DND-41 (cell line): ENCODE measurements around the gene ABLIM3.

Experiments used
- ATAC-seq: fragments of 200-7000 bp; cut with Tn5 transposase; 3 replicates; pipeline ENCODE4 v1.9.1; 2021; ENCODE audit warnings: low read depth; ENCODE audit not compliant: insufficient read depth
- DNase-seq: peaks from one replicate; pipeline ENCODE4 v3.0.0-alpha.2; 2020
- H2AFZ ChIP-seq: 2 replicates; pipeline ENCODE4 v1.6.0; 2012; ENCODE audit warnings: low read depth, low read length
- H3K27ac ChIP-seq: 2 replicates; pipeline ENCODE4 v1.5.1; 2012; ENCODE audit warnings: low read length, inconsistent platforms
- H3K27me3 ChIP-seq: fragments of 200-600 bp; sonication (generic); 2 replicates; pipeline ENCODE4 v1.6.0; 2012; ENCODE audit warnings: low read length, mild to moderate bottlenecking, inconsistent platforms; ENCODE audit not compliant: insufficient read depth, poor library complexity
- H3K36me3 ChIP-seq: 2 replicates; pipeline ENCODE4 v1.5.1; 2012; ENCODE audit warnings: low read length, inconsistent platforms; ENCODE audit not compliant: insufficient read depth
- H3K4me1 ChIP-seq: 2 replicates; pipeline ENCODE4 v1.5.1; 2012; ENCODE audit warnings: mild to moderate bottlenecking, low read length; ENCODE audit not compliant: insufficient read depth
- H3K4me2 ChIP-seq: 2 replicates; pipeline ENCODE4 v1.6.0; 2012; ENCODE audit warnings: mild to moderate bottlenecking, moderate library complexity, low read length, inconsistent platforms; ENCODE audit not compliant: insufficient read depth
- H3K4me3 ChIP-seq, 2 experiments: fragments of 200-600 bp in 1 of 2; shearing (Covaris generic) in 1 of 2; 2 replicates each; pipeline ENCODE4 v1.5.1; 2012 to 2016; ENCODE audit warnings: inconsistent platforms in 2 of 2, low read length in 2 of 2, mild to moderate bottlenecking in 2 of 2, low read depth in 1 of 2, moderate library complexity in 1 of 2
- H3K79me2 ChIP-seq: 2 replicates; pipeline ENCODE4 v1.6.0; 2012; ENCODE audit warnings: low read length, inconsistent platforms; ENCODE audit not compliant: insufficient read depth
- H3K9ac ChIP-seq: 2 replicates; pipeline ENCODE4 v1.6.0; 2012; ENCODE audit warnings: low read depth, mild to moderate bottlenecking, inconsistent platforms, low read length, moderate library complexity
- H3K9me3 ChIP-seq: 2 replicates; pipeline ENCODE4 v1.5.1; 2012; ENCODE audit warnings: low read length, moderate library complexity, mild to moderate bottlenecking, inconsistent platforms; ENCODE audit not compliant: insufficient read depth, severe bottlenecking
- H4K20me1 ChIP-seq: 2 replicates; pipeline ENCODE4 v1.6.0; 2012; ENCODE audit warnings: low read length; ENCODE audit not compliant: insufficient read depth
- CTCF ChIP-seq: IDR thresholded peaks from 2 replicates; pipeline ENCODE4 v1.5.1; 2012; ENCODE audit warnings: borderline replicate concordance, low read length, moderate library complexity, mild to moderate bottlenecking; ENCODE audit not compliant: poor library complexity, severe bottlenecking; ENCODE audit errors: extremely low read depth
- EZH2 ChIP-seq: IDR thresholded peaks from 3 replicates; pipeline ENCODE4 v1.6.1; 2012; ENCODE audit warnings: borderline replicate concordance, low read depth, mild to moderate bottlenecking, moderate library complexity, low read length, inconsistent platforms; ENCODE audit not compliant: severe bottlenecking

ABLIM3 gene

GRCh38 chr5:149207831-149208230 lies 66.5 kb downstream of the ABLIM3 start:
- Histone ChIP-seq H3K79me2 (no peaks in the 10 kb centered on the region), H3K4me2 (no peak overlapping the region), H3K27ac (no peak overlapping the region), H4K20me1 (no peaks in the 10 kb centered on the region), H3K4me3 (no peak overlapping the region), H3K36me3 (no peaks in the 10 kb centered on the region), H3K27me3 (no peaks in the 10 kb centered on the region), H3K9ac (no peak overlapping the region), H3K4me1 (no peaks in the 10 kb centered on the region), H2AFZ (no peak overlapping the region), H3K9me3 (peaks cover 2% of the 10 kb centered on the region)
- no peak for TF ChIP-seq CTCF
- TF ChIP-seq EZH2: no peak
- no peak for ATAC-seq
- DNase-seq: no peak

GRCh38 chr5:149210225-149210624 lies 68.9 kb downstream of the ABLIM3 start:
- no peaks in the 10 kb centered on the region for H3K4me1 ChIP-seq
- no peak for ATAC-seq
- peaks cover 4% of the 10 kb centered on the region for H3K27me3 ChIP-seq
- H3K27ac ChIP-seq: no peak overlapping the region
- no peak overlapping the region for H2AFZ ChIP-seq
- DNase-seq: no peak
- H3K79me2 ChIP-seq: no peaks in the 10 kb centered on the region
- H3K9me3 ChIP-seq: no peaks in the 10 kb centered on the region
- TF ChIP-seq EZH2 (no peak), CTCF (no peak)
- H3K36me3 ChIP-seq: no peaks in the 10 kb centered on the region
- no peaks in the 10 kb centered on the region for H4K20me1 ChIP-seq
- no peak overlapping the region for H3K4me3 ChIP-seq
- no peak overlapping the region for H3K4me2 ChIP-seq
- no peak overlapping the region for H3K9ac ChIP-seq

- Histone ChIP-seq H2AFZ (no peak overlapping the region), H3K9ac (no peak overlapping the region), H3K4me1 (no peaks in the 10 kb centered on the region), H3K9me3 (no peaks in the 10 kb centered on the region), H3K4me2 (no peak overlapping the region), H4K20me1 (no peaks in the 10 kb centered on the region), H3K27ac (no peak overlapping the region), H3K27me3 (peaks cover 4% of the 10 kb centered on the region), H3K36me3 (no peaks in the 10 kb centered on the region), H3K4me3 (no peak overlapping the region), H3K79me2 (no peaks in the 10 kb centered on the region)
- TF ChIP-seq CTCF (no peak), EZH2 (no peak)
- DNase-seq: peak; percentile 19
- no peak for ATAC-seq
Measured at GRCh38 chr5:149210968-149211490, 69.7 kb downstream of the ABLIM3 start.

- TF ChIP-seq CTCF (no peak), EZH2 (no peak)
- no peaks in the 10 kb centered on the region for H4K20me1 ChIP-seq
- H3K9ac ChIP-seq: no peak overlapping the region
- no peak overlapping the region for H3K27ac ChIP-seq
- H3K4me3 ChIP-seq: no peak overlapping the region
- no peaks in the 10 kb centered on the region for H3K4me1 ChIP-seq
- H3K79me2 ChIP-seq: no peaks in the 10 kb centered on the region
- no peak for DNase-seq
- H2AFZ ChIP-seq: no peak overlapping the region
- H3K27me3 ChIP-seq: peaks cover 4% of the 10 kb centered on the region
- H3K4me2 ChIP-seq: no peak overlapping the region
- no peaks in the 10 kb centered on the region for H3K9me3 ChIP-seq
- ATAC-seq: no peak
- no peaks in the 10 kb centered on the region for H3K36me3 ChIP-seq
Measured at GRCh38 chr5:149211566-149211965, 70.3 kb downstream of the ABLIM3 start.
